Ishikawa (cell line): ENCODE data around the gene PRKAB1.

ENCODE experiments used
- CEBPB ChIP-seq: IDR thresholded peaks from 2 replicates; pipeline ENCODE4 v1.6.1; 2012
- EP300 ChIP-seq: IDR thresholded peaks from 2 replicates; pipeline ENCODE4 v1.6.1; 2012; ENCODE audit warnings: borderline replicate concordance
- FOXM1 ChIP-seq: IDR thresholded peaks from 2 replicates; pipeline ENCODE4 v1.6.1; 2012; ENCODE audit warnings: low read depth, borderline replicate concordance
- MAX ChIP-seq: IDR thresholded peaks from 2 replicates; pipeline ENCODE4 v1.6.1; 2012
- NFIC ChIP-seq: IDR thresholded peaks from 2 replicates; pipeline ENCODE4 v1.6.1; 2012
- TEAD4 ChIP-seq: IDR thresholded peaks from 2 replicates; pipeline ENCODE4 v1.6.1; 2012
- YY1 ChIP-seq: IDR thresholded peaks from 2 replicates; pipeline ENCODE4 v1.6.1; 2012; ENCODE audit warnings: low read depth
- ZBTB7A ChIP-seq: IDR thresholded peaks from 2 replicates; pipeline ENCODE4 v1.6.1; 2012; ENCODE audit warnings: low read depth

DNA sequence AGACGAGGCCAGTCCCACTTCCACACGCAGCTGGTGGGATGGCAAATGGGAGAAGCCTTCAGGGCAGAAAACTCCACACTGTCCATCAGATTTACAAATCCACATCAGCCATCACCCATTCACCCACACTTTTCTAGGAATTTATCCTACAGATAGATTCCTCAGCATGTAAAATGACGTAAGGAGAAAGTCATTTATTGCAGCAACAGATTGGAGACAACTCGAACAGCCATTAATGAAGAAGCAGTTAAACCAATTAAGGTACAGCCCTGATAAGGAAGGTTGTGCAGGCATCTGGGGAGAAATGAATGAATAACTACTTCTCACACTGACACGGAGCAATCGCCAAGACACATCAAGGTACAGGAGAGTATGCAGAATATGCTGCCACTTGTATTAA lies 26.2 kb downstream of the PRKAB1 start:
- TF ChIP-seq ZBTB7A (no peak), FOXM1 (no peak), EP300 (no peak), TEAD4 (no peak), NFIC (no peak), CEBPB (no peak), MAX (no peak), YY1 (no peak)
